PC-3 (cell line): ENCODE data around the gene CWC25.

Source experiments
- EZH2phosphoT487 ChIP-seq: fragments of 300-600 bp; sonication (generic); IDR thresholded peaks from 2 replicates; pipeline ENCODE4 v1.6.1; 2018; ENCODE audit warnings: mild to moderate bottlenecking, antibody characterized with exemption, low read length, borderline replicate concordance
- TF ChIP-seq, protein P1 (sequence below): fragments of 300-600 bp; sonication (generic); conservative IDR thresholded peaks from 2 replicates; pipeline ENCODE4 v1.5.1; 2017; ENCODE audit warnings: antibody characterized with exemption, low read depth, mild to moderate bottlenecking, low read length

DNA sequence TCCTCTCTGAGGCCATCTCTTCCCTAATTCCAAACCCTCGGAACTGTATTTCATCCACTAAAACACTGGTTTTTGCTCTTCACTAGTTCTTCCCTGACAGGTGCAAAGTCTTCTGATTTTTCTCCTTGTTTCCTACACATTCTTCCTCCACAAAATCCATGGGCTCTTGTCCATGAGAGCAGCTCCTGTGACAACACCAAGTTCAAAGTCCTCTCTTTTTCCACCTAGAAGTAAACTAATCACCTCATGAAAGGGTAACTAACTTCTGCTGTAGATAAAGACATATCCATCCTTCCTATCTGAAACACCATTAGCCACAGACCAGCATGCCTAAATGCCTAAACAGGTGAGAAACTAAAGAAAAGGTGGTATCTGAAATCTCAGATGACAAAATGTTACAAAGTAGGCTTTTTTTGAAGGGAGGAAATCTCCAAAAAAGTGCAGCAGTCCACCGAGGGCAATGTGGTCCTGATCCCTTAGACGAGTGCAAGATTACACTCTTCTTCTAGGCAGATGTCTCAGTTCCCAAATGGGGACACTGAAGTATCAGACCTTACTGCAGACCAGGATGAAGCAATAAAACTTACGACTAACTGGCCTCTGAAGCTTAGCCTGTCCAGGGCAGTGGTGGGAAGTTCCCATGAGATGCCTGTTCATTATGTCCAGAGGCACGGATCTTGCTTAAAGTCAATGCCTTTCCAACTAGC is 28.5 kb downstream of the CWC25 start:
- TF ChIP-seq, protein P1, sequence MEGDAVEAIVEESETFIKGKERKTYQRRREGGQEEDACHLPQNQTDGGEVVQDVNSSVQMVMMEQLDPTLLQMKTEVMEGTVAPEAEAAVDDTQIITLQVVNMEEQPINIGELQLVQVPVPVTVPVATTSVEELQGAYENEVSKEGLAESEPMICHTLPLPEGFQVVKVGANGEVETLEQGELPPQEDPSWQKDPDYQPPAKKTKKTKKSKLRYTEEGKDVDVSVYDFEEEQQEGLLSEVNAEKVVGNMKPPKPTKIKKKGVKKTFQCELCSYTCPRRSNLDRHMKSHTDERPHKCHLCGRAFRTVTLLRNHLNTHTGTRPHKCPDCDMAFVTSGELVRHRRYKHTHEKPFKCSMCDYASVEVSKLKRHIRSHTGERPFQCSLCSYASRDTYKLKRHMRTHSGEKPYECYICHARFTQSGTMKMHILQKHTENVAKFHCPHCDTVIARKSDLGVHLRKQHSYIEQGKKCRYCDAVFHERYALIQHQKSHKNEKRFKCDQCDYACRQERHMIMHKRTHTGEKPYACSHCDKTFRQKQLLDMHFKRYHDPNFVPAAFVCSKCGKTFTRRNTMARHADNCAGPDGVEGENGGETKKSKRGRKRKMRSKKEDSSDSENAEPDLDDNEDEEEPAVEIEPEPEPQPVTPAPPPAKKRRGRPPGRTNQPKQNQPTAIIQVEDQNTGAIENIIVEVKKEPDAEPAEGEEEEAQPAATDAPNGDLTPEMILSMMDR, result no peak
- TF ChIP-seq EZH2phosphoT487, result no peak
